HepG2 (cell line): ENCODE data around the gene HPCAL1. TPM values are rescaled to one million over a fixed set of nuclear protein-coding genes. Genes with fewer than 3 reads are reported as not detected.

Experiments
- ATF2 ChIP-seq: sonication (generic); formaldehyde crosslinking; IDR thresholded peaks from 2 replicates; pipeline ENCODE4 v1.4.0; 2020; ENCODE audit warnings: missing genetic modification reagents
- CC2D1A ChIP-seq: sonication (generic); formaldehyde crosslinking; IDR thresholded peaks from 2 replicates; pipeline ENCODE4 v1.8.1; 2023; ENCODE audit warnings: mild to moderate bottlenecking, missing genetic modification reagents
- CCAR2 ChIP-seq: fragments of 200-400 bp; formaldehyde crosslinking; optimal IDR thresholded peaks from 2 replicates; pipeline ENCODE3; 2018; ENCODE audit warnings: low read depth, mild to moderate bottlenecking, low read length, moderate library complexity
- GATA4 ChIP-seq: sonication (generic); IDR thresholded peaks from 2 replicates; pipeline ENCODE4 v1.6.1; 2016; ENCODE audit warnings: antibody characterized with exemption, low read depth, borderline replicate concordance
- KDM1A ChIP-seq: IDR thresholded peaks from 2 replicates; pipeline ENCODE4 v1.6.1; 2016; ENCODE audit warnings: missing compliant biosample characterization
- KLF11 ChIP-seq: IDR thresholded peaks from 2 replicates; pipeline ENCODE4 v1.6.1; 2016; ENCODE audit warnings: missing compliant biosample characterization
- KLF6 ChIP-seq: IDR thresholded peaks from 2 replicates; pipeline ENCODE4 v1.8.0; 2016; ENCODE audit warnings: missing biosample characterization, missing genetic modification reagents
- KMT2B ChIP-seq: IDR thresholded peaks from 2 replicates; pipeline ENCODE4 v1.6.1; 2016; ENCODE audit warnings: missing genetic modification reagents, missing compliant biosample characterization
- MXD4 ChIP-seq: IDR thresholded peaks from 2 replicates; pipeline ENCODE4 v1.6.1; 2016; ENCODE audit warnings: mild to moderate bottlenecking, missing biosample characterization, missing genetic modification reagents
- SPEN ChIP-seq: sonication (generic); formaldehyde crosslinking; IDR thresholded peaks from 2 replicates; pipeline ENCODE4 v1.5.1; 2020; ENCODE audit warnings: low read depth, mild to moderate bottlenecking, missing genetic modification reagents
- YEATS2 ChIP-seq: sonication (generic); formaldehyde crosslinking; IDR thresholded peaks from 2 replicates; pipeline ENCODE4 v1.4.0; 2020; ENCODE audit warnings: missing genetic modification reagents, borderline replicate concordance
- ZNF318 ChIP-seq: sonication (generic); formaldehyde crosslinking; IDR thresholded peaks from 2 replicates; pipeline ENCODE4 v1.4.0; 2020; ENCODE audit warnings: mild to moderate bottlenecking, missing genetic modification reagents
- ZNF33B ChIP-seq: sonication (generic); formaldehyde crosslinking; IDR thresholded peaks from 2 replicates; pipeline ENCODE4 v1.5.1; 2020; ENCODE audit warnings: mild to moderate bottlenecking, missing genetic modification reagents
- ZNF747 ChIP-seq: sonication (generic); formaldehyde crosslinking; IDR thresholded peaks from 2 replicates; pipeline ENCODE4 v1.8.1; 2023; ENCODE audit warnings: missing genetic modification reagents, mild to moderate bottlenecking, borderline replicate concordance
- ZNF891 ChIP-seq: sonication (generic); formaldehyde crosslinking; IDR thresholded peaks from 2 replicates; pipeline ENCODE4 v1.5.0; 2020; ENCODE audit warnings: mild to moderate bottlenecking, missing genetic modification reagents
- polyA plus RNA-seq, 8 experiments: library from polyadenylated mRNA; depleted of rRNA in 3 of 8; stranded (reverse) in 7 of 8; unstranded in 1 of 8; fragments of >200 nt; fragmentation: Illumina TruSeq in 4 of 8; extraction: Trizol in 4 of 8; gene quantifications; 2 replicates each; pipeline versions ENCODE4 v1.2.1 to v1.2.3, GENCODE V29; 2011 to 2016; ENCODE audit warnings: low read depth in 4 of 8, missing spikeins in 1 of 8, mixed read lengths in 1 of 8; ENCODE audit not compliant: insufficient read depth in 1 of 8
- total RNA-seq, 5 experiments: library from RNA; depleted of rRNA; stranded (reverse); fragments of >200 nt; fragmentation: Illumina TruSeq; extraction: Trizol; gene quantifications; 2 replicates each; pipeline ENCODE4 v1.2.3, GENCODE V29; 2016; ENCODE audit warnings: low read depth in 1 of 5
- TF ChIP-seq, protein P1 (sequence below): sonication (generic); formaldehyde crosslinking; IDR thresholded peaks from 2 replicates; pipeline ENCODE4 v1.5.0; 2020; ENCODE audit warnings: mild to moderate bottlenecking, missing genetic modification reagents, borderline replicate concordance

Gene HPCAL1
- total and polyA plus RNA-seq, 2 of the 13 experiments (the other 11 are each of a cell fraction or from before 2014, with no cell fraction given), result 29.5 to 29.9 TPM

GRCh38 chr2:10326151-10326616, 23.5 kb downstream of the HPCAL1 start (continued):
- no peak for TF ChIP-seq ZNF318
- TF ChIP-seq KLF6, result no peak
- TF ChIP-seq KLF11 (CRISPR knock-in tag), result no peak
- no peak for TF ChIP-seq SPEN (CRISPR knock-in tag)
- TF ChIP-seq KMT2B, result no peak
- no peak; the same call in 1 of the 2 replicates for TF ChIP-seq ZNF891 (CRISPR knock-in tag)
- no peak for TF ChIP-seq MXD4 (CRISPR knock-in tag)
- TF ChIP-seq YEATS2 (CRISPR knock-in tag), result no peak
- TF ChIP-seq GATA4, result no peak
- no peak for TF ChIP-seq KDM1A (CRISPR knock-in tag)
- no peak; the same call in 1 of the 2 replicates for TF ChIP-seq ZNF33B (CRISPR knock-in tag)
- no peak for TF ChIP-seq CCAR2
- TF ChIP-seq, protein P1, sequence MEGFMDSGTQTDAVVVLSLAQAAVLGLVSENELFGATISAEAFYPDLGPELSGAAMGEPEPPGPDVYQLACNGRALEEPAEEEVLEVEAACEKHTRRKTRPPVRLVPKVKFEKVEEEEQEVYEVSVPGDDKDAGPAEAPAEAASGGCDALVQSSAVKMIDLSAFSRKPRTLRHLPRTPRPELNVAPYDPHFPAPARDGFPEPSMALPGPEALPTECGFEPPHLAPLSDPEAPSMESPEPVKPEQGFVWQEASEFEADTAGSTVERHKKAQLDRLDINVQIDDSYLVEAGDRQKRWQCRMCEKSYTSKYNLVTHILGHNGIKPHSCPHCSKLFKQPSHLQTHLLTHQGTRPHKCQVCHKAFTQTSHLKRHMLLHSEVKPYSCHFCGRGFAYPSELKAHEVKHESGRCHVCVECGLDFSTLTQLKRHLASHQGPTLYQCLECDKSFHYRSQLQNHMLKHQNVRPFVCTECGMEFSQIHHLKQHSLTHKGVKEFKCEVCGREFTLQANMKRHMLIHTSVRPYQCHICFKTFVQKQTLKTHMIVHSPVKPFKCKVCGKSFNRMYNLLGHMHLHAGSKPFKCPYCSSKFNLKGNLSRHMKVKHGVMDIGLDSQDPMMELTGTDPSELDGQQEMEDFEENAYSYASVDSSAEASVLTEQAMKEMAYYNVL (CRISPR knock-in tag), result 0 out of 2 replicates have a peak, but pooled peaks have one; percentile 22
- 0 out of 2 replicates have a peak, but pooled peaks have one; percentile 45 for TF ChIP-seq ZNF747 (CRISPR knock-in tag)
- TF ChIP-seq CC2D1A (CRISPR knock-in tag), result no peak
- TF ChIP-seq ATF2 (CRISPR knock-in tag), result no peak
